ENCODE measurements around the gene AHNAK.
"Not testable (repeated sequence)": the region's sequence is repeated elsewhere in the genome, so short reads cannot be mapped to it uniquely, and the experiment has no call there.

AHNAK gene

DNA sequence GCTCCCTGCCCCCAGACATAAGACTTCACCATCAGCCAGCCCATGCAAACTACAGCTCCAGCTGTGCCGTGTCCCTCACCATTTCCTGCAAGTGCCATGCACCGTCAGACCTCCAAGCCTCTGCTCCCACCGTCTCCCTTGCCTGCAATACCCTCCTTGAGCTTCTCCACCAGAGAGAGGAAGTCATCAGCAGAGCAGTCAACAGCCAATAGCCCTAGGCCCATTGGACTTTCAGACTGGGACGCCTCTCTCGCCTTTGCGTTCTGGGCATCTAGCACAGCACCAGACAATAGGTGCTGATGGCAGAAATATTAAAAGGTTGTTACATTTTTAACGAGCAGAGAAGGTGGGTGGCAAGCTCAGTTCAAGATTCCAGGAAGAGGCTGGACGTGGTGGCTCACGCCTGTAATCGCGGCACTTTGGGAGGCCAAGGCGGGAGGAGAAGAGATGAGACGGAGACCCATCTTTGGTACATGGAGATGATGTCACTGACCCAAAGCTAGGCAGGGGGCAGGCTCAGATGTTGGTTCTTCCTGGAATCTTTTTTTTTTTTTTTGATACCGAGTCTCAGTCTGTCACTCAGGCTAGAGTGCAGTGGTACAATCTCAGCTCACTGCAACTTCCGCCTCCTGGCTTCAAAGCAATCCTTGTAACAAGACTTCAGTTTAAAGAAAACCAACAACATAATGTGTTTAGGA lies 95.9 kb downstream of the AHNAK start:
- H3K4me3 ChIP-seq (ENCODE audit: low read length): no peak overlapping the region
- DNase-seq (ENCODE audit: low read depth): no peak
- TF ChIP-seq, protein P1, sequence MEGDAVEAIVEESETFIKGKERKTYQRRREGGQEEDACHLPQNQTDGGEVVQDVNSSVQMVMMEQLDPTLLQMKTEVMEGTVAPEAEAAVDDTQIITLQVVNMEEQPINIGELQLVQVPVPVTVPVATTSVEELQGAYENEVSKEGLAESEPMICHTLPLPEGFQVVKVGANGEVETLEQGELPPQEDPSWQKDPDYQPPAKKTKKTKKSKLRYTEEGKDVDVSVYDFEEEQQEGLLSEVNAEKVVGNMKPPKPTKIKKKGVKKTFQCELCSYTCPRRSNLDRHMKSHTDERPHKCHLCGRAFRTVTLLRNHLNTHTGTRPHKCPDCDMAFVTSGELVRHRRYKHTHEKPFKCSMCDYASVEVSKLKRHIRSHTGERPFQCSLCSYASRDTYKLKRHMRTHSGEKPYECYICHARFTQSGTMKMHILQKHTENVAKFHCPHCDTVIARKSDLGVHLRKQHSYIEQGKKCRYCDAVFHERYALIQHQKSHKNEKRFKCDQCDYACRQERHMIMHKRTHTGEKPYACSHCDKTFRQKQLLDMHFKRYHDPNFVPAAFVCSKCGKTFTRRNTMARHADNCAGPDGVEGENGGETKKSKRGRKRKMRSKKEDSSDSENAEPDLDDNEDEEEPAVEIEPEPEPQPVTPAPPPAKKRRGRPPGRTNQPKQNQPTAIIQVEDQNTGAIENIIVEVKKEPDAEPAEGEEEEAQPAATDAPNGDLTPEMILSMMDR (conservative IDR thresholded peaks at IDR 0.05; ENCODE audit: low read depth, low read length): no peak

- not testable (repeated sequence) for DNase-seq (ENCODE audit: low read depth); H3K4me3 ChIP-seq (ENCODE audit: low read length)
Observed at GRCh38 chr11:62449912-62450311, 96.7 kb downstream of the AHNAK start.

DNA sequence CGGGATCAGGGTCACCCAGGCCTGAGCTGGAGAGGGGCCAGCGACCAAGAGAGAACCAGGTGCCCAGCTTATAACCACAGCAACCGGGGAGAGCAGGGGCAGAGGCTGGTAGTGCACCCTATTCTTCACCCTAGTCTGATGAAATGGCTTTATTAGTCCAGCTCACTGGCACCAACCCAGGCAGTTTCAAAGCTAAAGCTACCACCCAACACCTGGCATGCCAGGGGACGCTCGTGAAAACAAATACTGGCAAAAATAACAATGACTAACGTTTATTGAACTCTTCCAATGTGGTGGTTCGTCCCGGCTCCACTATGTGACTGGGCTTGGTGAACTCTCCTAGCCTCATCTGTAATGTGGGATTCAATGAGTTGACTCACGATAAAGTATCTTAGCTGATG lies 97.2 kb downstream of the AHNAK start:
- DNase-seq (ENCODE audit: low read depth): no peak
- no peak overlapping the region for H3K4me3 ChIP-seq (ENCODE audit: low read length)
- TF ChIP-seq, protein P1 (conservative IDR thresholded peaks at IDR 0.05; ENCODE audit: low read depth, low read length): no peak

- TF ChIP-seq, protein P1 (conservative IDR thresholded peaks at IDR 0.05; ENCODE audit: low read depth, low read length): no peak
- H3K4me3 ChIP-seq (ENCODE audit: low read length): no peak overlapping the region
Observed at GRCh38 chr11:62446091-62446490, 100.5 kb downstream of the AHNAK start.

DNA sequence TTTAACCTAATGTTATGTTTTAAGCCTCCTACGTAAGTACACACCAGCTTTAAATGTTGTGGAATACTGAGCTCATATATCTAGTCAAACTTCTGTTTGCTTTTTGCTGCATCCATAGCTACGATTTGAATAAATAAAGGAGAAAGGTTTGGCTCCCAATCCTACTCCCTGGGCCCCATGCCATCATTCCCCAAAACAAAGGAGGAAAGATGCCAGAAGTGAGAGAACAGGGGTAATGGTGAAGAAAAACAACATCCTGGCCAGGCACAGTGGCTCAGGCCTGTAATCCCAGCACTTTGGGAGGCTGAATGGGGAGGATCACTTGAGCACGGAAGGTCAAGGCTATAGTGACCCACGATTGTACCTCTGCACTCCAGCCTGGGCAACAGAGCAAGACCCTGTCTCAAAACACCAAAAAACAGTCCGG lies 101.3 kb downstream of the AHNAK start:
- no peak for DNase-seq (ENCODE audit: low read depth)
- TF ChIP-seq, protein P1 (conservative IDR thresholded peaks at IDR 0.05; ENCODE audit: low read depth, low read length): no peak
- no peak overlapping the region for H3K4me3 ChIP-seq (ENCODE audit: low read length)

More at GRCh38 chr11:62446091-62446490, 100.5 kb downstream of the AHNAK start:
- DNase-seq (ENCODE audit: low read depth): no peak

GRCh38 chr11:62444835-62445234 lies 101.8 kb downstream of the AHNAK start:
- H3K4me3 ChIP-seq (ENCODE audit: low read length): peak overlapping the region; percentile 39
- no peak for DNase-seq (ENCODE audit: low read depth)
- TF ChIP-seq, protein P1 (conservative IDR thresholded peaks at IDR 0.05; ENCODE audit: low read depth, low read length): no peak

GRCh38 chr11:62444236-62444833 lies 102.3 kb downstream of the AHNAK start:
- TF ChIP-seq, protein P1 (conservative IDR thresholded peaks at IDR 0.05; ENCODE audit: low read depth, low read length): no peak
- H3K4me3 ChIP-seq (ENCODE audit: low read length): peak overlapping the region; percentile 39
- no peak for DNase-seq (ENCODE audit: low read depth)

Measured in retinal pigment epithelial cell (primary cell).